SK-N-SH (cell line): ENCODE results near the gene TNN.

Source experiments
- ELF1 ChIP-seq: IDR thresholded peaks from 2 replicates; pipeline ENCODE4 v1.4.0; 2012
- EP300 ChIP-seq, 2 experiments: IDR thresholded peaks; 2 replicates each; pipeline versions ENCODE4 v1.4.0 to v1.6.1; 2012; ENCODE audit warnings: borderline replicate concordance in 1 of 2, low read depth in 1 of 2, low read length in 1 of 2
- EZH2phosphoT487 ChIP-seq: fragments of 200-600 bp; sonication (generic); IDR thresholded peaks from 2 replicates; pipeline ENCODE4 v1.6.1; 2017; ENCODE audit warnings: low read depth, mixed run types, mild to moderate bottlenecking, antibody characterized with exemption, moderate library complexity, borderline replicate concordance
- FOSL2 ChIP-seq: IDR thresholded peaks from 2 replicates; pipeline ENCODE4 v1.4.0; 2012; ENCODE audit warnings: low read depth, mild to moderate bottlenecking, moderate library complexity, borderline replicate concordance
- FOXJ3 ChIP-seq: sonication (generic); formaldehyde crosslinking; IDR thresholded peaks from 2 replicates; pipeline ENCODE4 v1.5.1; 2020; ENCODE audit warnings: mild to moderate bottlenecking, missing genetic modification reagents
- FOXM1 ChIP-seq: IDR thresholded peaks from 2 replicates; pipeline ENCODE4 v1.4.0; 2012; ENCODE audit warnings: low read depth, mild to moderate bottlenecking
- GABPA ChIP-seq: IDR thresholded peaks from 2 replicates; pipeline ENCODE4 v1.4.0; 2012; ENCODE audit warnings: low read depth, mild to moderate bottlenecking
- POLR2AphosphoS5 ChIP-seq: IDR thresholded peaks from 2 replicates; pipeline ENCODE4 v1.6.1; 2012; ENCODE audit warnings: low read depth, low read length
- RFX5 ChIP-seq: IDR thresholded peaks from 2 replicates; pipeline ENCODE4 v1.6.1; 2012; ENCODE audit warnings: mild to moderate bottlenecking, improper control_type of control experiment, low read length
- SIN3A ChIP-seq: IDR thresholded peaks from 2 replicates; pipeline ENCODE4 v1.6.1; 2012; ENCODE audit warnings: low read depth, mild to moderate bottlenecking, low read length, moderate library complexity, borderline replicate concordance
- USF1 ChIP-seq: IDR thresholded peaks from 2 replicates; pipeline ENCODE4 v1.4.0; 2012; ENCODE audit warnings: low read depth, borderline replicate concordance
- TF ChIP-seq, protein P1 (sequence below): fragments of 200-600 bp; sonication (generic); IDR thresholded peaks from 2 replicates; pipeline ENCODE4 v1.6.1; 2017; ENCODE audit warnings: antibody characterized with exemption, mild to moderate bottlenecking, moderate library complexity
- TF ChIP-seq, protein P2 (sequence below): IDR thresholded peaks from 2 replicates; pipeline ENCODE4 v1.6.1; 2012; ENCODE audit warnings: mild to moderate bottlenecking, low read depth, low read length, moderate library complexity
- TF ChIP-seq, protein P3 (sequence below): IDR thresholded peaks from 2 replicates; pipeline ENCODE4 v1.4.0; 2012; ENCODE audit warnings: low read depth

- TF ChIP-seq FOXM1 (no peak), EP300 (IDR thresholded peaks at IDR 0.05; ENCODE audit: borderline replicate concordance in 1 of 2, low read depth in 1 of 2, low read length in 1 of 2) (no peak), EZH2phosphoT487 (no peak), POLR2AphosphoS5 (no peak), GABPA (no peak), FOSL2 (no peak), SIN3A (no peak), ELF1 (no peak), FOXJ3 (CRISPR knock-in tag) (no peak), USF1 (no peak), RFX5 (no peak)
- TF ChIP-seq, protein P1, sequence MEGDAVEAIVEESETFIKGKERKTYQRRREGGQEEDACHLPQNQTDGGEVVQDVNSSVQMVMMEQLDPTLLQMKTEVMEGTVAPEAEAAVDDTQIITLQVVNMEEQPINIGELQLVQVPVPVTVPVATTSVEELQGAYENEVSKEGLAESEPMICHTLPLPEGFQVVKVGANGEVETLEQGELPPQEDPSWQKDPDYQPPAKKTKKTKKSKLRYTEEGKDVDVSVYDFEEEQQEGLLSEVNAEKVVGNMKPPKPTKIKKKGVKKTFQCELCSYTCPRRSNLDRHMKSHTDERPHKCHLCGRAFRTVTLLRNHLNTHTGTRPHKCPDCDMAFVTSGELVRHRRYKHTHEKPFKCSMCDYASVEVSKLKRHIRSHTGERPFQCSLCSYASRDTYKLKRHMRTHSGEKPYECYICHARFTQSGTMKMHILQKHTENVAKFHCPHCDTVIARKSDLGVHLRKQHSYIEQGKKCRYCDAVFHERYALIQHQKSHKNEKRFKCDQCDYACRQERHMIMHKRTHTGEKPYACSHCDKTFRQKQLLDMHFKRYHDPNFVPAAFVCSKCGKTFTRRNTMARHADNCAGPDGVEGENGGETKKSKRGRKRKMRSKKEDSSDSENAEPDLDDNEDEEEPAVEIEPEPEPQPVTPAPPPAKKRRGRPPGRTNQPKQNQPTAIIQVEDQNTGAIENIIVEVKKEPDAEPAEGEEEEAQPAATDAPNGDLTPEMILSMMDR = no peak
- TF ChIP-seq, protein P2, sequence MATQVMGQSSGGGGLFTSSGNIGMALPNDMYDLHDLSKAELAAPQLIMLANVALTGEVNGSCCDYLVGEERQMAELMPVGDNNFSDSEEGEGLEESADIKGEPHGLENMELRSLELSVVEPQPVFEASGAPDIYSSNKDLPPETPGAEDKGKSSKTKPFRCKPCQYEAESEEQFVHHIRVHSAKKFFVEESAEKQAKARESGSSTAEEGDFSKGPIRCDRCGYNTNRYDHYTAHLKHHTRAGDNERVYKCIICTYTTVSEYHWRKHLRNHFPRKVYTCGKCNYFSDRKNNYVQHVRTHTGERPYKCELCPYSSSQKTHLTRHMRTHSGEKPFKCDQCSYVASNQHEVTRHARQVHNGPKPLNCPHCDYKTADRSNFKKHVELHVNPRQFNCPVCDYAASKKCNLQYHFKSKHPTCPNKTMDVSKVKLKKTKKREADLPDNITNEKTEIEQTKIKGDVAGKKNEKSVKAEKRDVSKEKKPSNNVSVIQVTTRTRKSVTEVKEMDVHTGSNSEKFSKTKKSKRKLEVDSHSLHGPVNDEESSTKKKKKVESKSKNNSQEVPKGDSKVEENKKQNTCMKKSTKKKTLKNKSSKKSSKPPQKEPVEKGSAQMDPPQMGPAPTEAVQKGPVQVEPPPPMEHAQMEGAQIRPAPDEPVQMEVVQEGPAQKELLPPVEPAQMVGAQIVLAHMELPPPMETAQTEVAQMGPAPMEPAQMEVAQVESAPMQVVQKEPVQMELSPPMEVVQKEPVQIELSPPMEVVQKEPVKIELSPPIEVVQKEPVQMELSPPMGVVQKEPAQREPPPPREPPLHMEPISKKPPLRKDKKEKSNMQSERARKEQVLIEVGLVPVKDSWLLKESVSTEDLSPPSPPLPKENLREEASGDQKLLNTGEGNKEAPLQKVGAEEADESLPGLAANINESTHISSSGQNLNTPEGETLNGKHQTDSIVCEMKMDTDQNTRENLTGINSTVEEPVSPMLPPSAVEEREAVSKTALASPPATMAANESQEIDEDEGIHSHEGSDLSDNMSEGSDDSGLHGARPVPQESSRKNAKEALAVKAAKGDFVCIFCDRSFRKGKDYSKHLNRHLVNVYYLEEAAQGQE = no peak
- TF ChIP-seq, protein P3, sequence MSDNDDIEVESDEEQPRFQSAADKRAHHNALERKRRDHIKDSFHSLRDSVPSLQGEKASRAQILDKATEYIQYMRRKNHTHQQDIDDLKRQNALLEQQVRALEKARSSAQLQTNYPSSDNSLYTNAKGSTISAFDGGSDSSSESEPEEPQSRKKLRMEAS = no peak
Observed at GRCh38 chr1:175129182-175129581, 61.5 kb downstream of the TNN start.
